ENCODE data around the gene ATAD3C. TPM values are rescaled to one million over a fixed set of nuclear protein-coding genes. Genes with fewer than 3 reads are reported as not detected.
"Not testable (repeated sequence)": the region's sequence is repeated elsewhere in the genome, so short reads cannot be mapped to it uniquely, and the experiment has no call there.

ATAD3C gene
- total and polyA plus RNA-seq, 2 of the 4 experiments (the other 2 are of a cell fraction), result not detected

- H3K18ac ChIP-seq (ENCODE audit: low read depth, low read length); H3K9me3 ChIP-seq (ENCODE audit: control insufficient read depth, insufficient read depth, low read length); dilution Hi-C loops (cut with HindIII; ENCODE audit: low sequenced_read_pairs, unreplicated experiment); H4K20me1 ChIP-seq (ENCODE audit: insufficient read depth, low read length); intact Hi-C loops (cut with micrococcal nuclease); H3K9ac ChIP-seq (ENCODE audit: low read depth, low read length); H4K8ac ChIP-seq (ENCODE audit: low read depth in 2 of 2, low read length in 2 of 2); H4K5ac ChIP-seq (ENCODE audit: low read depth, low read length); H2AFZ ChIP-seq (replicated peaks; ENCODE audit: low read length, poor library complexity); POLR2A ChIA-PET (ENCODE audit: unreplicated experiment); H3K27ac ChIP-seq (ENCODE audit: insufficient read depth, low read length); H3K23ac ChIP-seq (ENCODE audit: low read depth, low read length); DNase-seq; H3K4me1 ChIP-seq (ENCODE audit: control insufficient read depth, insufficient read depth, low read length); H3K56ac ChIP-seq (ENCODE audit: extremely low read depth, insufficient read depth, low read length); H3K4me2 ChIP-seq (ENCODE audit: low read depth, low read length); H2BK20ac ChIP-seq (ENCODE audit: low read depth, low read length); H3K4ac ChIP-seq (ENCODE audit: low read depth, low read length); H2BK120ac ChIP-seq (ENCODE audit: low read depth, low read length); H3K27me3 ChIP-seq (ENCODE audit: control insufficient read depth, insufficient read depth, low read length); CTCF ChIA-PET; H4K91ac ChIP-seq (ENCODE audit: insufficient read depth, low read depth, low read length); H3K4me3 ChIP-seq (ENCODE audit: insufficient read depth, low read depth, low read length); H3K9me1 ChIP-seq (ENCODE audit: insufficient read depth, low read length); in situ Hi-C loops (cut with MboI; ENCODE audit: low sequenced_read_pairs); H3K36me3 ChIP-seq (ENCODE audit: control insufficient read depth, insufficient read depth, low read length); ATAC-seq (ENCODE audit: low read depth); H3K14ac ChIP-seq (replicated peaks; ENCODE audit: low read depth, low read length); H2BK5ac ChIP-seq (ENCODE audit: low read depth, low read length, poor library complexity, severe bottlenecking); H2BK15ac ChIP-seq (ENCODE audit: low read depth, low read length); BruUV-seq (replicated peaks); H2AK9ac ChIP-seq (replicated peaks; ENCODE audit: low read depth, low read length, poor library complexity); H2AK5ac ChIP-seq (ENCODE audit: low read depth, low read length): not testable (repeated sequence)
- no CpG with 5 or more reads among the region's 34 CpGs for WGBS, 2 experiments (ENCODE audit: extremely low coverage in 2 of 2, insufficient read length in 1 of 2)
- peaks cover 6 to 11% of the 10 kb centered on the region in 2 experiments; a peak in 3 of 4 replicates for H3K79me1 ChIP-seq (ENCODE audit: low read depth in 1 of 2, low read length in 2 of 2)
Measured at GRCh38 chr1:1508775-1509464, 59.4 kb downstream of the ATAD3C start.

- H3K27me3 ChIP-seq (ENCODE audit: control insufficient read depth, insufficient read depth, low read length); H3K4me3 ChIP-seq (ENCODE audit: insufficient read depth, low read depth, low read length); H2AK5ac ChIP-seq (ENCODE audit: low read depth, low read length); H2BK15ac ChIP-seq (ENCODE audit: low read depth, low read length); ATAC-seq (ENCODE audit: low read depth); POLR2A ChIA-PET (ENCODE audit: unreplicated experiment); H2AFZ ChIP-seq (replicated peaks; ENCODE audit: low read length, poor library complexity); DNase-seq; intact Hi-C loops (cut with micrococcal nuclease); H3K27ac ChIP-seq (ENCODE audit: insufficient read depth, low read length); H3K14ac ChIP-seq (replicated peaks; ENCODE audit: low read depth, low read length); H3K4me2 ChIP-seq (ENCODE audit: low read depth, low read length); H2AK9ac ChIP-seq (replicated peaks; ENCODE audit: low read depth, low read length, poor library complexity); H4K20me1 ChIP-seq (ENCODE audit: insufficient read depth, low read length); H2BK20ac ChIP-seq (ENCODE audit: low read depth, low read length); H4K5ac ChIP-seq (ENCODE audit: low read depth, low read length); H4K8ac ChIP-seq (ENCODE audit: low read depth in 2 of 2, low read length in 2 of 2); H3K56ac ChIP-seq (ENCODE audit: extremely low read depth, insufficient read depth, low read length); H4K91ac ChIP-seq (ENCODE audit: insufficient read depth, low read depth, low read length); H3K36me3 ChIP-seq (ENCODE audit: control insufficient read depth, insufficient read depth, low read length); dilution Hi-C loops (cut with HindIII; ENCODE audit: low sequenced_read_pairs, unreplicated experiment); in situ Hi-C loops (cut with MboI; ENCODE audit: low sequenced_read_pairs); H3K18ac ChIP-seq (ENCODE audit: low read depth, low read length); H3K9me1 ChIP-seq (ENCODE audit: insufficient read depth, low read length); H3K9me3 ChIP-seq (ENCODE audit: control insufficient read depth, insufficient read depth, low read length); H3K9ac ChIP-seq (ENCODE audit: low read depth, low read length); H2BK5ac ChIP-seq (ENCODE audit: low read depth, low read length, poor library complexity, severe bottlenecking); H3K4ac ChIP-seq (ENCODE audit: low read depth, low read length); H3K23ac ChIP-seq (ENCODE audit: low read depth, low read length); H3K4me1 ChIP-seq (ENCODE audit: control insufficient read depth, insufficient read depth, low read length); BruUV-seq (replicated peaks); H2BK120ac ChIP-seq (ENCODE audit: low read depth, low read length): not testable (repeated sequence)
- WGBS, 2 experiments (ENCODE audit: extremely low coverage in 2 of 2, insufficient read length in 1 of 2), result no CpG with 5 or more reads among the region's 21 CpGs
- peaks cover 6 to 11% of the 10 kb centered on the region in 2 experiments; a peak in 3 of 4 replicates for H3K79me1 ChIP-seq (ENCODE audit: low read depth in 1 of 2, low read length in 2 of 2)
- CTCF ChIA-PET, result interaction anchor here (0.6 kb wide), 1 partner anchor 396 kb away, joined by 3 read pairs; no protein-coding TSS in a partner anchor
Measured at GRCh38 chr1:1509465-1509850, 60.0 kb downstream of the ATAD3C start.
